ENCODE measurements around the gene BLOC1S1.

BLOC1S1 gene

DNA sequence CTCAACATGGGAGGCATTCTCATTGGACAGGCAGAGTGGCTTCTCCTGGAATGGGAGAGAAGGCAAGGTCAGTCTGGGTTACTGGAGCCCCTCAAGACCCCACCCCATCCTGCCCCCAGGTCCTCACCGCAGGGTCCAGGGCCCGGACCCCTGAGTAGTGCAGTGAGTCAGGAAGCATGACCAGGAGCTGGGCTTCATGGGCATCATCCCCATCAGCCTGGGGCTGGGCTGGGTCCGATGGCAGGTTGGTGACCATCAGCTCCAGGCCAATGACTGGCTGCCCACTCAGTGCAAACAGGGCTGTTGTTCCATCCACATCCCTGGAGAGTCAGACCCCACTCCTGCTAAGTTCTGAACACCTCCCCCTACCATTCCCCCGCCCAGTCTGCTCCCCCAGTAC lies 21.2 kb upstream of the BLOC1S1 start:
- no peak for DNase-seq (ENCODE audit: low read depth in 2 of 2)

DNA sequence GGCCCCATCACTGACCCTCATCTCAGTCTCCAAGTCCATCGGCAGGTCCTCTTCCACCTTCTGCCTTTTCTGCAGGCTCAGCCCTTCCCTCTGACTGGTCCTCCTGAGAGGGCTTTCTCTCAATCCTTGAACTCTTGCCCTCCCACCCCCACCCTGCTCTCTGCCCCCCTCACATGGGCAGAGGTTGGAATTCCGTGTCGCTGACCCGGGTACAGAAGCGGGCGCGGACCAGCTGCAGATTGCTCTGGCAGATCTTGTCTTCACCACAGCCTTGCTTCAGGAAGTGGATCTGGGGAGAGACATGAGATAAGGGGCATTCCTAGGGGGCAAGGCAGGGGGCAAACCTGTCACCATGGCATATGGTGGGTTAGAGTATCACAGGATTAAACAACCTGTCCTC lies 20.5 kb upstream of the BLOC1S1 start:
- DNase-seq (ENCODE audit: low read depth in 2 of 2), result no peak

DNA sequence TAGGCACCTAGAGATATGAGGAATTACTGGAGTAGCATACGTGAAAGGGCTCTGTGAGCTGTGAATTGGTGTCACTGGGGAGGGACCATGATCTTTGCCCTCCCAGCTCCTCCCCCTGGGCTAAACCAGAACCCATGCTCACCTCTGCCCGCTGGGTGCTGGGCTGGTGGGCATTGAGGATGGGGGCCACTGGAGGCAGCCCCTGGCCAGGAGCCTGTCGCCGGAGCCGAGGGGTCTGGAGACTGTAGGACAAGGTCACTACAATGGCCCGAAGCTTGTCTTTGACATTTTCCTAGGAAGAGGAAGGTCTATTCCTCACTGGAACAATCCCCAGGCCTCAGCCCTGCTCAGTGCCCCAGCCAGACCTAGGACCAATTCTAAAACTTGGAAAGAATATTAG lies 19.7 kb upstream of the BLOC1S1 start:
- DNase-seq (ENCODE audit: low read depth in 2 of 2), result no peak

DNA sequence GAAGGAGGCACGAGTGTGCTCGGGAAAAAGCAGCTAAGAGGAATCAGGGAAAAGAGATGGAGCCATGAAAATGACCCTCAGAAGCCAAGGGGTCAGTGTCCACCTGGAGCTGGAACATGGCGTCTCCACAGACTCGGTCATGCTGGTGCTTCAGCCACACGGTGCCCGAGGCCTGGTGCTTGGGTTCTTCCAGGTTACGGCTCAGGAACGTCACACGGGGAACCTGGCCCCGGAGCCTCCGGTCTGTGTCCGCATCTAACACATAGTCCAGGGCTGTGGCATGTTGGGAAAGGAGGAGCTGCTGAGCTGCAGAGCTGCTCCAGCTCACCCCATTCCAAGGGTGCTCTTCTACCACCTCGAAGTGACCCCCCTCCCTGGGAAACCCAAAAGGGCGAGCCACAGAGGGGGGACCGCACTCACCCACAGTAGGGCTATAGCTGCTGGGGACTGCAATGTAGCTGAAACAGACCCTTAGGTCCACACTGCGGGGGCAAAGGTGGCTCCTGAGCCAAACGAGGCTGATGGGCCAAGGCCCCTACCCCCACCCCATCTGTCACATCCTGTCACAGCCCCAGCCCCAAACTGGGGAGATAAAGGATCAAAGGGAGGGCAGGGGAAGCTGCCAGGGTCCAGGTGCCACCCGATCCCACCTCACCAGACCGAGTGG lies 18.9 kb upstream of the BLOC1S1 start:
- DNase-seq (ENCODE audit: low read depth in 2 of 2), result no peak

DNA sequence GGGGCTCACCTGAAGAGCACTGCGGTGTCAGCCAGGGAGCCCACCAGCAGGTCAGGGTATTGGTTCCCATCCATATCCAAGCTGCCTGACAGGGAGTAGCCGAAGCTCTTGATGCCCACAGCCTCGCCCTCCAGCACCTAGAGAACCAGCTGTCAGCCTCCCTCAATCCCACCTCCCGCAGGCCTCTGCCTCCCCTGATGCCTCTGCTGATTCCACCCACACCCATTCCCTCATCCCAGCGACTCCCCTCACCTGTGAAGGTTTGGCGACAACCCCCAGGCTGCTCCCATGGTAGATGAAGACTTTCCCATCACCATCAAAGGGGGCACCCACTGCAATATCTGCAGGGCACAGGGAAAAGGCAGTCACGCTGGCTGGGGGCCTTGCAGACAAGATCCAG lies 18.2 kb upstream of the BLOC1S1 start:
- no peak for DNase-seq (ENCODE audit: low read depth in 2 of 2)

DNA sequence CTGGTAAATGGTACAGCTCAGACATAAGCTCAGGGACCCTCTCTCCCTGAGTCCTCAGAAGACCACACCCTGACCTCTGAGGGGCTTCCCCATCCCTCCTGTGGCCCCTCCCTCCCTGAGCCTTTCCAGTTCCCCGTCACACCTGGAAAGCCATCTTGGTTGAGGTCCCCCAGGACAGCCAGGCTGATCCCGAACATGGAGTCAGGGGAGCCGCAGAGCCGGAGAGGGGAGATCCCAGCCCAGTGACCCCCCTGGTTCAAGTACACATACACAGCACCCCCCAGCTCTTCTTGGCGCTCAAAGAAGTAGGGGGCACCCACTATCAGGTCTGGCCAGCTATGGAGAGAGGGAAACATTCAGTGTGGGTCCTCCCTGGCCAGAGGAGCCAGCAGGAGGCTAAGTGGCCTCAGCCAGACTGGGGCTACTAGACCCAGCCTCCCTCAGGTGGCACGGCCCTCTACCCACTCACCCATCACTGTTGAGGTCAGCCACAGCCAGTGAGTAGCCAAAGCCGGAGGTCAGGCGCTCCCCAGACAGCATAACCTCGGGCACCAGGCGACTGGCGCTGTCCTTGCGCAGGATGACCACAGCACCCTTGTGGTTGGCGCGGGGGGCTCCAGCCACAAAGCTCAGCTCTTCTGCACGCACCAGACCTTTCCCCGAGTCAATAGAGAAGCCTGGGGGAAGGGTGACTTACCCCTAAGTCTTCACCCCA lies 17.4 kb upstream of the BLOC1S1 start:
- no peak for DNase-seq (ENCODE audit: low read depth in 2 of 2)

DNA sequence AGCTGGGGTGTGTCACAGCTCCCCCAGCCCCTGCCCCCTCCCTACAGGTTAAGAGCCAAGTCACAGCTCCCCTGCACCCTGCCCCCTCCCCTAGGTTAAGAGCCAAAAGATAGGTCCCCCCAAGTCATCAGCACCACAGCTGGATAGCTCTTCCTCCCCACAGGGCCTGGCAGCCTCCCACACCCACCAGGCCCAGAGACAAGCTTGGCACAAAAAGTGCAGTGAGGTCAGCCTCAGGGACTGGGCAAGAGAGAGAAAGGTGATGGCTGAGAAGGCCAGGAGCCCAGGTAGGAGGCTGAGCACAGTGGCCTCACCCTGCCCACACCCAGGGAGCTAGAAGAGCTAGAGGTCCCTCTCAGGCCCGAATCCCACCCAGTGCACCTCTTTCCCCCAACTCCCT lies 16.9 kb upstream of the BLOC1S1 start:
- DNase-seq (ENCODE audit: low read depth in 2 of 2), result no peak

DNA sequence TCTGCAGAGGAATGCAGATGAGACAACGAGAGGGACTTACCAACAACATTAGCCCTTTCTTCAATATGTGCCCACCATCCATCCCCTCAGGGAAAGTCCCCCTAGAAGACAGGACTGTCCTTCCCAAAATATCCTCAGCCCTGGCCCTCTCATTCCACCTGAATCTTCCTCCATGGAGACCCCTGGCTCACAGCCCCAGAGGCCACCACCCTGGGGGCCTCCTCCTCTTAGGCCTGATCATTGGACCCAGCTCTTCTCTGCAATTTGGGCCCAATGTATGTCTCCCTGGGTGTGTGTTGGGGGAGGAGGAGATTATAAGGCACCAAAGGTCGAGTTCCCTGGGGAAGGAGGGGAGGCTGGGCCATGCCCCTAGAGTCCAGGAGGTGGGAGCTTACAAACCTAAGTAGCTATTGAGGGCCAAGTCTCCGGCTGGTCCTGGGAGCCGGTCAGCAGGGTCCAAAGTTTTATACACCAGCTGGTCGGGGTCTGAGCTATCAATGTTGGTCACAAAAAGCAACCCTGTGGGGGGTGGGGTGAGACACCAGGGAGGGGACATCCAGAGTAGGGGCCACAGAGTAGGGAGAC lies 16.3 kb upstream of the BLOC1S1 start:
- DNase-seq (ENCODE audit: low read depth in 2 of 2), result no peak

DNA sequence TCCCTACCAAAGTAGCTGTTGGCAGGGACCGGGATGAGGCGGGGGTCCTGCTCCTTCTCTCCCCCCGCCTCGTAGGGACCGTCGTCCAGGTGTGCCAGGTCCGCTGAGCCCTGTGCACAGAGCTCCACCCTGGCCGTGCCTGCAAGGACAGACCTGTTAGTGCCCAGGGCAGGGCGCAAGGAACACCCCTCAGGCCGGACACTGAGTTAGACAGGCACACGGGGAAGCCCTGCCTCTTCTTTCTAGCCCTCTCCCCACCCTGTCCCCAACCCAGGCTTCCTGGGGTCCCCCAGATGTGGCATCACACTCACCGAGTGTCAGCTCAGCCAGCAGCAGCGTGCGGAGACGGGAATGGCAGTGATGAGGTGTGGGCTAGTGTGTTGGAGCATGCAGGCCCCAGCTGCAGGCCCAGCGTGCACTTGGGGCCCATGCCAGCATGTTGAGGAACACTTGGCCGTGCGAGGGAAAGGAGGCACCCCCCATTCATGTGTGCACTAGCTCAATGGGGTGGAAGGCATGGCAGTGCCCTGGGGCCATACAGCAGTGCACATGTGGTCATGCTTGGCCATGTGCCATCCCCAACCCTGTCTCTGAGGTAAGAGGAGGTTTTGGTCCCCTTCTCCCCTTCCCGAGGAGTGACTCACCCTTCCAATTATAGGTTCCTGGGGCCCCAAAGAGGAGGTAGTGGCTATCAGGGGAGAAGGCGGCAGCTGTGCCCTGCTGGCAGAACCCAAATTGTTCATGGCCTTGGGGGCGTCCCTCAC lies 15.4 kb upstream of the BLOC1S1 start:
- no peak for DNase-seq (ENCODE audit: low read depth in 2 of 2)

DNA sequence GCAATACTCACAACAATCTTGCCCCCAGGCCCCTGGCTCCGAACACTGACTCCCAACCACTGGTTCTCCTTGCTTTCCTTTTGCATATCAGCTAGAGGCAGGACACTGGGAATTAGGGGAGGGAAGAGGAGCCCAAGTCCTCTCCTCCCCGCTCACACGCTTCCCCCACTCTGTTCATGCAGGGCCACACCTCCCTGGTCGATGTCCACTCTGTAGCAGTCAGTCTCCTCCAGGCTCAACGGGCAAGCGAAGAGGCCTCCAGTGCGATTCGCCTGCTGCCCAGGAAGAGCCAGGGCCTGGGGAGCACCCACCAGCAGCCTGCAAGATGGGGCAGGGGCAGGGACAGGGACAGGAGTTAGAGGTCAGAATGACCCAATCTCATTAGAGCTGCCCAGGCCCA lies 13.0 kb upstream of the BLOC1S1 start:
- DNase-seq (ENCODE audit: low read depth in 2 of 2), result no peak

DNA sequence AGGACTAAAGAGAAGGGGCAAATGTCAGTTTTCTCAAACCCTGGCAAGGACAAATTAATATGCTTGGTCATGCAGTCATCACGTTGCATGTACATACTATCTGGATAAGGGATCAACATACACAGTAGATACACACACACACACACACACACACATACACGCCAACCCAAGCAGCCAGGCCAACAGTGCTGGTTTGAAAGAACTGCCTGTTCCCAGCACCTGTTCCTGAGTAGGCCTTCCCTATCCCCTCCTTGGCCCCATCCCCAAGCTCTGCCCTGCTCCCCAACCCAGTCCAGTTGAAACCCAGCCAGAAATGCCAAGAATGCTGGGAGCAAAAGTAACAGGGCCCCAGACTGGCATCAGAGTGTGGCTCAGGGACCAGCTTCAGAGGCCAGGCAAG lies 12.6 kb upstream of the BLOC1S1 start:
- no peak for DNase-seq (ENCODE audit: low read depth in 2 of 2)

DNA sequence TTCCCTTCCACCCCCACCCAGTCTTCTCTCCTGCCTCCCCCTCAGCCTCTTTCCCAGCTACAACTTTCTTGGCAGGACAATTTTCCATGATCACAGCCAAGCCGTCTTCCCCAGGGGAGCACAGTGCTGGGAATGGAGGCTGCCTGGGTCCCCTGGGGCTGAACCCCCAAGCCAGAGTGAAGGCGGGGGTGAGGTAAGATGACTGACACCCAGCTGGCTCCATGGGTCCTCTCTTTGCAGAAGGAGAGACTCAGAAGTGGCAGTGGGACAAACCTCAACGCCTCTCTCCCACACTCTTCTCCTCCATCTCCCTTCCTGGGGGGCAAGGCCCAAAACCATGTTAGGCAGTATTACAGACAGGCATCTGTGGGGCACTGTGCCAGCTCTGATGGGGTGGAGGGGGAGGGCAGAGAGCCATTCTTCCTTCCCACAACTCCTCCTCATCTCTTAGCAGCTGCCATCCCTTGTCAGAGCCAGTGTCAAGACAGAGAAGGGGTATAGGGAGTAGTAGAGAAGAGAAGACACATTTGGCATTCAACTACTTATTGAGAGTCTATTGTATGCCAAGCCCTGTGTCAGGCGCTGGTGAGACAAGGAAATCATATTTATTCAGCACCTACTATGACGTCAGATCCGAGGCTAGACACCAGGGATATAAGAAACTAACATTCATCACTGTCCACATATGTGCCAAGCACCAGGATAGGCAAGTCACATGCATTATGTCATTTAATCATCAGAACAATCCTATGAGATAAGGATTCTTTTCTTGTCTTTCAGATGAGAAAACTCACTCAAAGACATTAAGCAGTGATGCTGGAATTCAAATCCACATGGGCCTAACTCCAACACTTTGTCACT lies 11.7 kb upstream of the BLOC1S1 start:
- no peak for DNase-seq (ENCODE audit: low read depth in 2 of 2)

DNA sequence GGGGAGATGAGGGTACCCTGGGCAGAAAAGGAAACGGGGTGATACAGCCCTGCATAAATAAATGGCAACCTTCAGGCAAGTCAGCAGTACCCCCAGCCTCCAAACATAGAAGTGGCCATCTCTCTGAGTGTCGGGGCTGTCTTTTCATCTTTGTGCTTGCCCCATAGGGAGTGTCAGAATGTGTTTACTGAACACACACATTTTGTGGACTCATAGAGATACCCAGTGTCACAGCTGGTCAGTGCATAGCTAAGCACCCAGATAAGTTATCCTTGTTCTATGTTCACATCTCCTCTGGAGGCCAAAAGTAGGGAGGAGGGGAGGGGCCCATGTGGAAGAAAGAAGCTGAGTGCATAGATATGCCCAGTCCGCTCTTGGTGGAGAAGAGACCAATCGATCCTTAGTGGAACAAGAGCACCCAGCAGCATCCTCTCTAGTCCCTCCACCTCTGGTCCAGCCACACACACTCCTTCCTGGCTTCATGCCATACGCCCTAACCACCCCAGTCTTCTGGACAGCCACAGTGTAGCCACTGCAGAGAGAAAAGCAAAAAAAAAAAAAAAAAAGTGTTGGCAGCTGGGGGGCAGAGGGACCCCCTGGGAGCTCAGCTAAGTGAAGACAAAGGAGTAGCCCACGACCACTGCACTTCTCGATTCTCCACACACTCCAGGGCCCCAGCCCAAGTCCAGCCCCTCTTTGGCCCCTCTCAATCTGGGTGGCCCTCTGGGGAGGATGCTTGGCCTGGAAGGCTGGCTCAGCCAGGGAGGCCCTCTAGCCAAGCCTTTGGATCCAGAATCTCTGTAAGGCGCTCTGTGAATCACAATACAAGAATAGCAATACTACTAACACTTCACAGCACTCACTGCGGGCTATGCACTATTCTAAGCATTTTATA lies 10.8 kb upstream of the BLOC1S1 start:
- no peak for DNase-seq (ENCODE audit: low read depth in 2 of 2)

DNA sequence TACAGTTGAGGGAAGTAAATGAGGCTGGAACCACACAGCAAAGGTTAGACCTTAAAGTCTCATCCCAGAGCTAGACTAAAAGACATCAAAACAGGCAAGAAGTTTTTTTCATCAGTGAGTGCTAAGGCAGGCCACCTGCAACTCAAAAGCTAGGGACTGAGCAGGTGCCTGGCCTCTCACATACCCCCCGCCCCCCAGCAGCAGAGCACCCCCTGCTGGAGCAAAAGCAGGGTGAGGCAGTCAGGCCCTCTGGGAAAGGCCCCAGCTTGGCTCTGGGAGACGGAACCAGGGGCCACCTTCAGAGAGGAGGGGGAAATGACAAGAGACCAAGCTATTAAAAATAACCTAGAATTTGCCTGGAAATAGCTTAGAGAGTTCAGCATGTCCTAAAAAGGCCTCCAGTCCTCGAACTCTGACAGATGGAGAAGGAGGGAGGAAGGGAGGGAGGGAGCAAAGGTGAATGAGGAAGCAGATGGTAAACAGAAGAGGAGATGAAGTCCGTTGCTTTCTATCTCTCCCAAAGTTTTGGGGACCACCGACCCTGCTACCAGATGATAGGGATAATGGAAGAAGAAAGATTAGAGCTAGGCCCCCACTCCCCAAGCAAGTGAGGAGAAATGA lies 10.0 kb upstream of the BLOC1S1 start:
- DNase-seq (ENCODE audit: low read depth in 2 of 2), result no peak

DNA sequence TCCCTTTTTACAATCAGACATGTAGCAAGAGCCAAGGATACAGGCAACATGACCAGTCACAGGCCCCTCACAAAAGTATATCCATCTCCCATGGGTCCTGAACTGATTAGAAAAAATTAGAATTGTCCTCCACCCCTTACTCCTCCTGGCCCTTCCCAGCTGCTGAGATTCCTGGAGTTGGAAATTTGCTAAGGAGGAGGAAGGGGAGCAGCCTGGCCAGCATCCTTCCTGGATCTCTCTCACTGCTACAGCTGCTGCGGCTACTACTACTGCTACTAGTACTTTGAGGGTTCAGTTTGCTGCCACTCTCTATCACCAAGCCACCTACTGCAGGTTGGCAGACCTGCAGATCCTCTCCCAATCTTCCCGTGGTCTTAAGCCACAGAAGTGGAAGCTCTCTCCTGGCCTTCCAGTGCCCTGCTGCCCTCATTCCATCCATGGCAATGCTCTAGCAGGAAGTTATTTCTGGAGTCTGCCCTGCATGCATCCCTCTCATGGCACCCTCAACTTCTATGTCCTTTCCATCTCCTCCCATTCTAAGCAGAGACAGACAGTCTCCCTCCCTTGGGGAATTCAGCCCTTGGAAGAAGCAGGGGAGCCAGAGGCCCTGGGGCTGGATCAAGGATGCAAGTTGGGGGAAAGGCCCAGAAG lies 9.2 kb upstream of the BLOC1S1 start:
- no peak for DNase-seq (ENCODE audit: low read depth in 2 of 2)

DNA sequence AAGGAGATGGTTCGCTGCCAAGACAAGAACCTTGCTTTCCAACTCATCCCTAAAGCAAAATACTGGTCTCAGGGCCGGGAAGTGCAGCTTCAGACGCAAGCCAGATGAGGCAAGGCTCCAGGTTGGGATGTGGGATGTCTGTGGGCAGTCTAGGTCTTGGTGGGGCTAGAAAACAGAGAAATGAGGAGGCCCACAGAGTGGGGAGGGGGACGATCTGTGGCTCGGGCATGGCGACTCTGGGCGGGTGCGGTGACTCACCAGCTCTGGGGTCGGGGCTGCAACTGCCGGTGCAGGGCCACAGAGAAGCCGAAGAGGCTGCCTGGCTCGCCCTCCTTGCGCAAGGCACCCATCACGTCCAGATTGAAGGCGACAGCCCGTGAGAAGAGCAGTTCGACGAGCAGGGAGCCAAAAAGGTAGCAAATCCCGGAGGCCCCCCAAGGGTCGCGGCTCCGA lies 8.6 kb upstream of the BLOC1S1 start:
- no peak for DNase-seq (ENCODE audit: low read depth in 2 of 2)

DNA sequence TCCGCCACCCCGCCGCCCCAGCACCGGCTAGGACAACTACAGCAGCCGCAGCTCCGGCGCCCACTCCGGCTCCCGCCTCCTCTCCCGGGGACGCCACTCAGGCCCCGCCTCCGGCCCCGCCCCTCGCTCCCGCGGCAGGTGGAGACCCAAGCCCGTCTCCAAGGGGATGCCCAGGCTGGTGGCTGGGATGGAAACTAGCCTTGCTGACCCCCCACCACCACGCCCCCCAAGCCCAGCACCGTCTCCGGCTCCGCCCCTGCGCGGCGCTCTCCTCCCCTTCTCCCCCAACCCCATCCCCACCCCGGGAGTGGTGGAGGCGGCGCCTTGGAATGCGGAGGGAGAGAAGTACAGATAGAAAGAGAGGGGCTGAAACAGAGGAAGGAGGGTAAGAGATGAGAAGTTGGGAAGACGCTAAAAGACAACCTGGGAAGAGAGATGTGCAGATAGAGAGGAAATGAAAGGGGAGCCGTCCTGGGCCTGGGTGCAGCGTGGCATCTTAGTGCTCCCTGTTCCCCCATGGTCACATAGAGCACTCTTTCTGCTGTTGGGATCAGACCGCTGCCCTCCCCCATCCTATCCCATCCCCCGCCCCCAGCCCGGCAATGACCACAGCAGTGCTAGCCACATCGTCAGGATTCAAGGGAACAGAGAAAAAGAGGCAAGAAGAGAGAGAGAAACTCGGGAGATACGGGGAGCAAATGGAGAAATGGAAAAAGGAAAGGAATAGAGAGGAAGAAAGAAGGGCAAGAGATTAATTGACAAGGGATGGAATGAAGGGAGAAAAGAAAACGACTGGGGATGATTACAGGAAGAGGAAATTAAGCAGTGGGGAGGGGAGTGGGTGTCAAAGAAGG lies 7.8 kb upstream of the BLOC1S1 start, which contains the start of gene ITGA7:
Gene ITGA7, minus strand, starts transcription at position 64 of the 854 bp plus-strand sequence. CDS start 222 bp downstream, outside the sequence.
- peak in 1 of 2 donors; percentile 57 for DNase-seq (ENCODE audit: low read depth in 2 of 2)

DNA sequence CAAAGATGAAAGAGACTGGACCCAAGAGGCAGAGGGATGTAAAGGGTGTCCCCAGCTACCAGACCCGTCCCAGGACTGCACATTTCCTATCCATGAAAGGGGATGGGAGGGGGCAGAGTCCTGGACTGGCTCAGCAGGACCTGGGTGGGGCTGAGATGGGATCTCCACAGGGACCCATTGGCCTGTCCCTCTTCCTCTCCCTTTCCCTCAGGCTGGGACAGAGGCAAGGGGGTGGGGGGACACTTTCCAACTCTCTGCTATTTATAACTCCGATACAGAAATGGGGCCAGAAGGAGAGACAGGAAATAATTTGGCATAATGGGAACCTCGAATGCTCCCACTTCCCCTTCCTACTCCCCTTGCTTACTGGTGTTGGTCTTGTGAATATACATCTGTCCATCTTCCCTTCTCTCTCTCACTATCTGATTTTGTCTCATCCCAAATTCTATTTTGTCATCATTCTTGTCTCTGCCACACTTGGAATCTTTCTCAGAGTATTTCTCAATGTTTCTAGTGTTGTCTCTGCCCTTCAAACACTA lies 7.1 kb upstream of the BLOC1S1 start:
- DNase-seq (ENCODE audit: low read depth in 2 of 2), result no peak
